Stimulated activated CD4-positive, alpha-beta T cell treated with anti-CD3 and anti-CD28 coated beads, Interleukin-4, amount 100 ng/mL, for 4 hours (primary cell): ENCODE results near the gene BNIP3.
A peak's percentile ranks its signal among the peaks of the same experiment; 100 is the strongest.
"Not testable (repeated sequence)": the region's sequence is repeated elsewhere in the genome, so short reads cannot be mapped to it uniquely, and the experiment has no call there.

Experiments used
- DNase-seq, 2 experiments: peaks; one replicate each; pipeline ENCODE4 v3.0.0-alpha.2; 2020

BNIP3 gene

DNA sequence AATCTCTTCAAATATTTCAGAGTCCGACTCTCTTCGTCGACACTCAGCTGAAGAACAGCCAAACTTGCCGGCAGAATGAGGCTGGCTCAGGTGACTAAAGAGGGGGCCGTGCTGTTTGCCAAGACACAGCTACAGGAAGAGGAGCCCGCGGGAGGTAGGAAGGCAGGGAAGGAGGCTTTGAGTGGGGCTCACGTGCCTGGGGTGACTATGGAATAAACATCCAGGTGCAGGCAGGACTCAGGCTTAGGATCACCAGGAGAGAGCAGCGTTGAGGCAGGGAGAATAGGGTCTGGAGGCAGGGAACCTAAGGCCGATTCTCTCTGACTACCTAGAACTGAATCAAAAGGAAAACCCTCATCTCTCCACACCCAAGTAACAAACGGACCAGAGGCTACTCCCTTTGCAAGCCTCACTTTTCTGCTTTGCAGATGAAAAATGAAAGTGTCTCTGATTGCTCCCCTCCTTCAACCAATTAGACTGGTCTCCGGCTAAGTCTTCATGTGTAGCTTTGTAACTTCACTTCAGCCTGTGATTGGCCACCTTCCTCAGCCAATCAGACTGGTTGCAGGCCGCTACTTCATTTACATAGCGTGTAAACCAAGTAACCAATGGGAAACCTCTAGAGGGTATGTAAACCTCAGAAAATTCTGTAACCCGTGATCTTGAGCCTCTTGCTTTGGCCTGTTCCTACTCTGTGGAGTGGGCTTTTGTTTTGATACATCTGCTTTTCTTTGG lies 19.7 kb upstream of the BNIP3 start:
- no peak for DNase-seq

DNA sequence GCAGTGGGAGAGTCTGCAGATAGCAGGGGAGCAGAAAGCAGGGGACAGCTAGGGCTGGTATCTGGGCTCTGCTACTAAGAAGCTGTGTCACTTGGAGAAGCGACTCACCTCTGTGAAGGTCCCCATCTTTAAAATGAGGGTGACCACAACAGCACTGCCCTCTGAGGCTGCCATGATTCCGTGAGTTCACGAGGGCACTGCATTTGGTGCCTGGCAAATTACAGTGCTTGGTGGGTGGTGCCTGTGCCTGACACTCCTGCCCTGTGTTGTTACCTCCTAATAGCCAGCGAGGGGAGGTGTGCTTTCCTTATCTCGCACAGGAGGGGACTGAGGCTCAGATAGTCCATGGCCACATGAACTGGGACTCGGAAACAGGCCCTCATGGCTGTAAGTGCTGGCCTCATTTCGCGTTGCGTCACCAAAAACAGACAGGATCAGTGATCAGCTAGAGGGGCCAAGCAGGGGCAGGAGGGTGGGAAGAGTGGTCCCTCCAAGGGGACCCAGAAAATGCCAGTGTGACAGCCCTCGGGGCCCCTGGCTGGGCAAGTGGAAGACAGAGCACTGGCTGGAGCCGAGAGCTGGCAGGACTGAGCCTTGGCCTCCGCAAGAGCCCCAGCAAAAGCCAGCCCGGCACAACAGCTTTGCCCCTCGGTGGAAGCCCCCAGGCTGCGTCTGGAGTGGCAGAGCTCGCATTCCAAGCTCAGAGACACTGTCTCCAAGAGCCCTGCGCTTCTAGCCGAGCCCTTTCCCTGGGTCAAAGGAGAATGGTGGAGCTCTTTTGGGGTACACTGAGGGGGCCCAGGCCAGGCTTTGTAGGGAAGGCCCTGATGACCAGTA lies 17.3 kb upstream of the BNIP3 start:
- no peak for DNase-seq

DNA sequence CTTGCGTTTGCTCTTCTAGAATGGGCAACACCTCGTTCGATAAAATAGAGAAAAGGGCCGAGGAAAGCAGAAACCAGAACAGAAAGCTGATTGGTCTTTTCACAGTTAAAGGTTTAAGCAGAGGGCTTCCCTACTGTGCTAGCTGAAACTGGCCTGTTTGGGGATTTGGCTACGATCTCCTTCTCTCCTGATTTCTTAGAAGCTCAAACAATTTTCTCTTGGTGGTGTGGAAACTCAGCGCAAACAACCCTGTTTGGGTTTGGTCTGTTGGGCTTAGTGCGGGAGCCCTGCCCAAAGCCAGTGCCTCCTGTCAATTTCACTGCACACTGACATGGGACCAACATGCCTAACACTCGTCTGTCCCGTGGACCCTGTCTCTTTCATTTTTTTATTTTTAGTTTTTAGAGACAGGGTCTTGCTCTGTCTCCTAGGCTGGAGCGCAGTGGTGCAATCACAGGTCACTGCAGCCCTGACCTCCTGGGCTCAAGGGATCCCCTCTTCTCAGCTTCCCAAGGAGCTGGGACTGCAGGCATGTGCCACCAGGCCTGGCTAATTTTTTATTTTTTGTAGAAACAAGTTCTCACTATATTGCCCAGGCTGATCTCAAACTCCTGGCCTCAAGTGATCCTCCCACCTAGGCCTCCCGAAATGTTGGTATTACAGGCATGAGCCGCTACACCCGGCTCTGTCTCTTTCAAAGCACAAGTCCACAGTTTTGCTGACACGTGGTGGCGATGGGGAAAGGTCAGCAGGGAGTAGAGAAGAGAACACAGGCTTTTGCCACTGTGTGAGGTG lies 16.5 kb upstream of the BNIP3 start:
- no peak for DNase-seq

DNA sequence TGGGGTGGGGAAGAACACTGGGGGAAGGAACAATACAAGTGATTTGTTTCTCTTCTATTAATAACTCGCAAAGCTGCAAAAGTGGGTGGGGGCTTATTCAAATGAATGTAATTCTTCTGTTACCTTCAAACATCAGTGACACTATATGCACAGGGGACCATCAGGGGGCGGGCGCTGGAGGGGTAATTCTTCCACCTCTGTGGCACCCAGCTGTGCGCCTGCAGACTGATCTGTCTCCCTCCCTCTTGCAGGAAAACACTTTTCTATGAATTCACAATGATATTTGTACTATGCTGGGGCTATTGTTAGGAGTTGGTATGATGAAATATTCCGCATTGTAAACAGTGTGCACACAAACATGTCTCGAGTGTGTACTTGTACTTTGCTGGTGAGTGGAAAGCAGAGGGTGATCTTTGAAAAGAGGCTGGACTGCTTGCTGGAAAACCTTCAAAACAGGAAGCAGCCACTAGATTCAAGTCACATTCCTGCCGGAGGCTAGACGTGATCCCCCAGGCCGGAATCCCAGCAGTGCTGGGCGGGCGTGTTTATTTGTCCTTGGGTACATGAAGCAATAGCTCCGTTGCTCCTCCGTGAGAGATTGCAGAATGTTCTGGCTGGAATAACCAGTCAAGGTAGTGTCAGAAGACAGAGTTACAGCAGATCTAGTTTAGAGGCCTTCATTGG lies 15.8 kb upstream of the BNIP3 start:
- no peak for DNase-seq

DNA sequence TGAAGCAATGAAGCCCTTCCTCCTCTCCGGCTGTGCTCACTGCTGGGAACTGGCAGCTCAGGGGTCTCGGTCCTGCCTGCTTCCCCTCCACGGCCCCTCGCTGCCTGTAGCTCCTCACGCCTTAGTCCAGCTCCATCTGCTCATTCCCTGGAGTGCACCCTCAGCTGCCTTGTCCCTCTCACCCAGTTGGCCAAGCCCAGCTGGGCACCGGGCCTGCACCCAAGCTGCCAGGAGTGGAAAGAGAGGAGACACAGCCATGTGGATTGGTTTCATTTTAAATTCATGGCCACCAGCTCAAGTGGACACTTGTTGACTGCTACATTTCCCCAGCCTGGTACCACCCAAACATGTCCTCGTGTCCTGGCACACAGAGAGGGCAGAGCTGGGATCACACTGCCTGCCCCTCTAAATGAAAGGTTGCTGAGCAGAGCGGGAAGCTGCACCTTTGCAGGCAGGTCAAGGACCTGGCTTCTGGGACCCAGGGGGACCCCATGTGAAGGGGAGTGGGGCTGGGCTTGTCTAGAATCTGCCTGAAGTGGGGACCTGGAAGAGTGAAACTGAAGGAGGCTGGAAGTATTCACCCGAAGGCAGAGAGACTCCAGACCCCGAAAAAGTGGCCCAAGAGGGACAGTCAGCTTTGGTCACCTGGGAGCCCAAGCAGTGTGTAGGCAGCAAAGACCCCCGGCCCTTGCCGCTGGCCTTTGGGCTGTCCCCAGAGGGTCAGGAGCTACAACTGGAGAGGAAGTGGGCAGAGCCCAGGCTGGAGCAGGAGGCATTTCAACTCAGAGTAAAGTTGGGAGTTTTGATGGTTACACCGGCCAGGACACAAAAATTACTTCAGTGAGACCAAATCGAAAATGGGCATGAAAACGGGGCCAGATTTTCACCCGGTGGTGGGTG lies 15.0 kb upstream of the BNIP3 start:
- DNase-seq: no peak

DNA sequence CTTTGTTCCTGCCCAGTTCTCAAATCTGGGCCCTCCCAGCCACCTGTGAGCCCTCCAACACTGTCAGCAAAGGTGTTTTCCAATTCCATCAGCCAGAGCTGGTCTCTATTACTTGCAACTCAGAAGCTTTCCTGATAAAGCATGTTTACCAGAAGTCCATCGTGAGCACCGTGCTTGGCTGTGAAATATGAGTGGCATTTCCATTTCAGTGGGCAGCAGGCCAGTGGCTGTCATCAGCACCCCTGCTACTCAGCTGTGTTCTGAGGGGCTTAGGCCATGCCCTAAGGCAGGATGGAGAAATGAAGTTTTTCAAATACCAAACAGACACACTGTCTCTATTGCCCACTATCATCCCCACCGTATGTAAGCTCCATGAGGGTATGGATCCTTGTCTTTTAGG lies 12.7 kb upstream of the BNIP3 start:
- DNase-seq: no peak

DNA sequence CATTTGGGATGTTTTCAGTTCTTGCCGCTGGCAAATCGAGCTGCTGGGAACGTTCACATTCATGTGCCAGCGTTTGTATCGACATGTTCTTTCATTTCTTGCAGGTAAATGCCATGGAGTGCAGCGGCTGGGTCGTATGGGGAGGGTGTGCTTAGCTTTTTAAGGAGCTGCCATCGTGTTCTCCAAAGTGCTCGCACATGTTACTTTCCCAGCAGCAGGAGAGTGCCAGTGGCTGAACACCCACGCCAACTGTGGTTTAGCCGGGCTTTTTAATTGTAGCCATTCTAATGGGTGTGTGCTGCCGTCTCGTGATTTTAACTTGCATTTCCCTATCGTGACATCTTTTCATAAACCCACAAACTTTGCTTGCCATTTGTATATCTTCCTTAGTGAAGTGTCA lies 11.6 kb upstream of the BNIP3 start:
- DNase-seq: no peak

DNA sequence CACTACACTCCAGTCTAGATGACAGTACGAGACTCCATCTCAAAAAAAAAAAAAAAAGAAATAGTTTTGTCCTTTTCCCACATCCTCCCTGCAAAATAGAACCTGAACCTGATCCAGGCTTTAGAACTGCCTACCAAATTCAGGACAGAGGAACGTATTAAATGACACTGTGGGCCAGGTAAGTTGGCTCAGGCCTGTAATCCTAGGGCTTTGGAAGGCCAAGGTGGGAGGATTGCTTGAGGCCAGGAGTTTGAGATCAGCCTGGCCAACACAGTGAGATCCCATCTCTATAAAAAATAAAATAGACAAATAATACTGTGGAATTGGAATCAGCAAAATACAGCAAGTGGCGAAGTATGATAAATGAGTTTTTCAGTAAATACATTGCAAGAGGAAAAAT lies 10.0 kb upstream of the BNIP3 start:
- DNase-seq: no peak

DNA sequence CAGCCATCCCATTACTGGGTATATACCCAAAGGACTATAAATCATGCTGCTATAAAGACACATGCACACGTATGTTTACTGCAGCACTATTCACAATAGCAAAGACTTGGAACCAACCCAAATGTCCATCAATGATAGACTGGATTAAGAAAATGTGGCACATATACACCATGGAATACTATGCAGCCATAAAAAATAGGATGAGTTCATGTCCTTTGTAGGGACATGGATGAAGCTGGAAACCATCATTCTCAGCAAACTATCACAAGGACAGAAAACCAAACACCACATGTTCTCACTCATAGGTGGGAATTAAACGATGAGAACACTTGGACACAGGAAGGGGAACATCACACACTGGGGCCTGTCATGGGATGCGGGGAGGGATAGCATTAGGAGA lies 6.1 kb upstream of the BNIP3 start:
- DNase-seq: not testable (repeated sequence)

DNA sequence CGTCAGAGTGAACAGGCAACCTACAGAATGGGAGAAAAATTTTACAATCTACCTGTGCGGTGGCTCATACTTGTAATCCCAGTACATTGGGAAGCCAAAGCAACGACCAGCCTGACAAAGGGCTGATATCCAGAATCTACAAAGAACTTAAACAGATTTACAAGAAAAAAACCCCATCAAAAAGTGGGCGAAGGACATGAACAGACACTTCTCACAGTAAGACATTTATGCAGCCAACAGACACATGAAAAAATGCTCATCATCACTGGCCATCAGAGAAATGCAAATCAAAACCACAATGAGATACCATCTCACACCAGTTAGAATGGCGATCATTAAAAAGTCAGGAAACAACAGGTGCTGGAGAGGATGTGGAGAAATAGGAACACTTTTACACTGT lies 5.6 kb upstream of the BNIP3 start:
- DNase-seq: not testable (repeated sequence)

DNA sequence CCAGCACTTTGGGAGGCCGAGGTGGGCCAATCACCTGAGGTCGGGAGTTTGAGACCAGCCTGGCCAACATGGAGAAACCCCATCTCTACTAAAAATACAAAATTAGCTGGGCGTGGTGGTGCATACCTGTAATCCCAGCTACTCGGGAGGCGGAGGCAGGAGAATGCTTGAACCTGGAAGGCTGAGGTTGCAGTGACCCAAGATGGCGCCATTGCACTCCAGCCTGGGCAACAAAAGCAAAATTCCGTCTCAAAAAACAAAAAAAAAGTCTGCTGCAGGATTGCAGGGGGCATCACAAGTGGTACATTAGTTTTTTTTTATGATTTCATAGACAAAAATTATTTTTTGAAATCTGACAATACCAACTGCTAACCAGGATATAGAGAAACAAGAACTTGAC lies 5.1 kb upstream of the BNIP3 start:
- not testable (repeated sequence) for DNase-seq

DNA sequence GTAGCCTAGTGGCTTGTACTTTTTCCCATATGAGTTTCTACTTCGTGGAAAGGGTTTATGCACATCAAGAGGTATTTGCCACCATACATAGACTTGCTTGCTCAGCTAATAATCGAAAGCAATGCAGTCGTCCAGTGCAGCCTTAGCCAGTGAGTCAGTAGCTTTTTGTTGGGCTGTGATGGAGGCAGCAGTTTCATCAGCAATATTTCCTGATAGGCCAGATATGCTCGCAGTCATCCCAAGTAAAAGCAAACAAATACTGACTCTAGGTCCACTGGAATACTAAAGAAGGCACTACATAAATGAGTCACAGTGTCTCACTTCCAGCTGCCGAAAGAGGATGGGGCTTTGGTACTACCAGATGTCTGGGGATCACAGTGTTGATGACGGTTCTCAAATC lies 2.1 kb upstream of the BNIP3 start:
- no peak for DNase-seq

DNA sequence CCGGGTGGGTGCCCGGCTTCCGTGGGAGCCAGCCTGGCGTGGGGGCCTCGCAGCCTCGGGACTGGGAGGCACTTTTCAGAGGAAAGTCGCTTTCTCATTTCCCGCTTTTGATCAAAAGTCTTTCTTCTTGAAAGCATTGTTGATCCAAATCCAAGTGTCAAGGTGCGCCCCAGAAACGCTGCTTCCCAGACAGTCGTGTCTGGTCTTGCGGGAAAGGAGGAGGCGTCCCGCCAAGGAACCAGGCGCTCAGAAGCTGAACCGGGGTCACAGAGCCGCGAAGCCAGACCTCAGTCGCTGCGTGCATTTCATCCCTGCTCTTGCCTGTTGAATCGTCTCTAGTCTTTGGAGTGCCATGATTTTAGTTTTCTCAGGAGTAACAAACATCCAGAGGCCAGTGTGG lies 1.1 kb upstream of the BNIP3 start:
- no peak for DNase-seq

DNA sequence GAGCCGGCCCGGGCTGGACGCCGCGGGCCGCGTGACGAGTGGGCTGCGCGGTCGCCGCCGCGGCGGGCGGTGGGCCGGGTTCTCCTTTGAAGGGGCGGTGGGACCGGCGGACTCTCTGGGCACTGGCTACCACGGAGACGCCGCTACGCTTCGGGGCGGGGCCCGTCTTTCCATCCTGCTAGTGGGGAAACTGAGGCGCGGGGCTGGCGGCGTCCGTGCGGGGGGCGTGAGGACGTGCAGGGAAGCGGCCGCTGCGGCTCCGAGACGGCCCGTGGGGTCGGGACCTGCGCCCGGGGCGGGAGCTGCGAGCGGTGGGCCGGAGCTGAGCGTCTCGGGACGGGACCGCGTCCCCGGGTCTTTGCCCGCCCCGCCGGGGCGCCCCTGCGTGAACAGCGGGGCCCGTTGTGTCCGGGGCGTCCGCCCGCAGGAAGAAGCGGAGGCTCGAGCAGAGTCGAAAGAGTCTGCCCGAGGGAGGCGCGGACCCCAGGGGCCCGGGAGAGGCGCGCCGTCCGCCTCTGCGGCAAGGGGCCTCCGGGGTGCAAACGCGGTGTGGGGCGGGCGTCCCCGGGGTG lies 548 bp upstream of the BNIP3 start:
- DNase-seq: peak in 1 of 2 experiments; percentile 12

DNA sequence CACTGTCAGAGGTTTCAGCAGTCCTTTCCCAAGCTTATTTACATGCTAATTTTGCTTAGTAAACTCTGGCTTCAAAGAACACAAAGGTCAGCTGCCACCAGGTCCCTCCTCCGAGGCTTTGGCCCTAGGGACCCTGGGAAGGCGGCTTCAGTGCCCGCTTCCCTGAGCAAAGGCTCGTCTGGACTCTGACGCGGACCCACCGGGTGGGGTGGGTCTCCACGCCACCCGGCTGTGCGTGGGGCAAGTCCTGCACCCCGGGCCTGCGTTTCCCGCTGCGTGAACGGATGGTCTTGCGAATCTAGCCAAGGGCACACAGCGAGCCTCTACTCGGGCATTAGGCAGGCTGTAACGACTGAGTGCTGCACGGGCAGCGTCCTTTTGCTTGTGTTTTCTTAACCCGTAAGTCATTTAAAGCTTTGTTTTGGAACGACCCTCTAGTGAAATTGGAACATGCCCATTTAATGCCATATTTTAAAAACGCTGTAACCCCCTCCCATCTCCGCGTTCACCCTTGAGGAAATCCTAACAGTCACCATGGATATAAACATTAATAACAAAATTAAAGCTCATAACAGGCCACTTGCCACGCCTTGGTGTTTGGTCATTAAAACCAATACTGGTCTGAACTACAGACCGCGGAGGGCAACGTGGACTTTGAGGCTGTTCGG lies 828 bp downstream of the BNIP3 start:
- no peak for DNase-seq

DNA sequence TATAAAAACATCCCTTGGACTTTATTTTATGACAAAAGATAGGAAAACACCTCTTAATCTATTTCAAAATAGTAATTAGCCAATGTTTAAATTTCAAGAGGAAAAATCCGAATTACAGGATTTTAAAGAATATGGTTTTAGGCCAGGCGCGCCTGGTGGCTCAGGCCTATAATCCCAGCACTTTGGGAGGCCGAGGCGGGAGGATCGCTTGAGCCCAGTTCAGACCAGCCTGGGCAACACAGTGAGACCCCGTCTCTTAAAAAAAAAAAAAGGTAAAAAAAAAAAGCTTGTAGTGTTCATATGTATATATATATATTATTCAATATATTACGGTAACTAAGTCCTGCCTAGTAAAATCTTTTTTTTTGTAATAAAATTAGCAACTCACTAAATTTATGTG lies 1.4 kb downstream of the BNIP3 start:
- no peak for DNase-seq

DNA sequence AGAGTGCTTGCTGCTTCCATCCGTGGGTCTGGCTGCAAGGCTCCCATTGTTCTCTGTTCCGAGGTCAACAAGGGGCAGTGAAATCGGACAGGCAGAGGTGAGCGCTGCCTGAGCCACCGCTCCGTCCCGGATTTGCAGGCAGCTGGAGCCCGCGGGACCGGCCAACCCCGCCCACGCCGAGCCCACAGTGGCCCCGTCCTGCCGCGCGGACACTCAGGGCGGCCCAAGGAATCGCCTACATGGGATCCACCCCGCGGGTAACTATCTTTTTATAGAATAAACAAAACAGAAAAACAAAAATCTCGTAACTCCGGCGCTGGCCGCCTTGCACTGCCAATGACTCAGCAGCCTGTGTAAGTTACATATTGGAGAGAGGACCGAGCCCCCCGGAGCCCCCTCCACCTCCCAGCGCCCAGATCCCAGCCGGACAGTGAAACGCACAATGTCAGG lies 1.9 kb downstream of the BNIP3 start:
- no peak for DNase-seq

DNA sequence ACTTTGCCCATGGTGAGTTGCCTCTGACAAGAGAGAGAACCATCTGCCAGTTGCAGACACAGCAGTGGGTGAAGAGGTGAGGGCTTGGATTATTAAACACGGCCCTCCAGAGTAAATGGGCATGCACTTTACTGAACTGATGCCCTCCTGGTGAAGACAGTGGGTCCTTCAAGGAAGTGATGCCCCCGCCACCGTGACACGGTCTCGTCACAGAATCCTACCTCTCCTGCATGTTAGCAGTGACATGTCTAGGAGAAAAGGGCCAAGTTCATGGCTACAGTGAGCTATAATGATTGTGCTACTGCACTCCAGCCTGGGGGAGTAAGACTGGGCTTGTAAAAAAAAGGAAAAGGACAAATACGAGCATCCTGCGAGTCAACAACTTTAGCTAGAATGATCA lies 2.4 kb downstream of the BNIP3 start:
- DNase-seq: no peak

DNA sequence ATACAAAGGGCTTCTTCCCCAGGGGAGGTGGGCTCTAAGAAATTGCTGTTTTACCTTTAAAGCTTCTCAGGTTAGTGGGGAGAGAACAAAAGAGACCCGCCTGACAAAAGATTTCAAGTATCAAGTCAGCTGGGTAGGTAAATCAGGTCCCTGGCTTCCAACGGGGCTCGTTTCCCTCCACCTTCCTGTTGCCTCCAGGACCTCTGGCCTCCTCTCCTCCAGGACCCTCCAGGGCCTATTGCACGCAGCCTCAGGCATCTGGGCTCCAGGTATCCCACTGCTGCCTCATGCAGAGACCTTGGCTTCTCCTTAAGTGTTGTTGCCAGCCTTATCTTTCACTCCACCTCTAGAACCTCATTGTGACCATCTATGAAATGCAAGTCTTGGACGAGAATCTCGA lies 2.9 kb downstream of the BNIP3 start:
- DNase-seq: no peak

DNA sequence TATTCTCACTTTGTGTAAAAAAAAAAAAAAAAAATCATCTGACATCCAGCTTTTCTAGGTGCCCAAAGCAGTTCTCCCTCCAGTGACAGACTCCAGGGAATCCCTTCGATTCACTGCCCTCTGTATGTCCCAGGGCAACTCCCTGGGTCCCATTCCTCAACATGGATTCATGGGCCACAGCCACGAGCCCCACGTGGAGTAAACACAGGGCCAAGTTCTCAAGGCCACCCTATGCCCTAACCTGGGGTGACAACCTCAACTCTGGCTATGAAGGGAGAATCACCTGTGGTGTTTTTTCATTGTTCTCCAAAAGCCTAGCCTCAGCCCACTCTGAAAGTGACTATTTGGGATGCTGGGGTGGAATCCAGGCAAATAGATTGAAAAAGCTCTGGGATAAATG lies 3.4 kb downstream of the BNIP3 start:
- no peak for DNase-seq
